HL-60 (cell line): ENCODE measurements around the gene CYTH1.

Experiments
- GABPA ChIP-seq: IDR thresholded peaks from 2 replicates; pipeline ENCODE4 v1.6.1; 2012; ENCODE audit warnings: low read depth
- POLR2AphosphoS5 ChIP-seq: IDR thresholded peaks from 2 replicates; pipeline ENCODE4 v1.6.1; 2012; ENCODE audit warnings: low read depth
- SPI1 ChIP-seq: IDR thresholded peaks from 2 replicates; pipeline ENCODE4 v1.6.1; 2012; ENCODE audit warnings: low read depth, mild to moderate bottlenecking, borderline replicate concordance
- TF ChIP-seq, protein P1 (sequence below): IDR thresholded peaks from one replicate; pipeline ENCODE4 v1.5.1; 2011; ENCODE audit warnings: low read length, control low read depth, inconsistent platforms; ENCODE audit not compliant: insufficient read depth
- TF ChIP-seq, protein P2 (sequence below): IDR thresholded peaks from 2 replicates; pipeline ENCODE4 v1.6.1; 2012; ENCODE audit warnings: low read depth; ENCODE audit not compliant: insufficient replicate concordance

DNA sequence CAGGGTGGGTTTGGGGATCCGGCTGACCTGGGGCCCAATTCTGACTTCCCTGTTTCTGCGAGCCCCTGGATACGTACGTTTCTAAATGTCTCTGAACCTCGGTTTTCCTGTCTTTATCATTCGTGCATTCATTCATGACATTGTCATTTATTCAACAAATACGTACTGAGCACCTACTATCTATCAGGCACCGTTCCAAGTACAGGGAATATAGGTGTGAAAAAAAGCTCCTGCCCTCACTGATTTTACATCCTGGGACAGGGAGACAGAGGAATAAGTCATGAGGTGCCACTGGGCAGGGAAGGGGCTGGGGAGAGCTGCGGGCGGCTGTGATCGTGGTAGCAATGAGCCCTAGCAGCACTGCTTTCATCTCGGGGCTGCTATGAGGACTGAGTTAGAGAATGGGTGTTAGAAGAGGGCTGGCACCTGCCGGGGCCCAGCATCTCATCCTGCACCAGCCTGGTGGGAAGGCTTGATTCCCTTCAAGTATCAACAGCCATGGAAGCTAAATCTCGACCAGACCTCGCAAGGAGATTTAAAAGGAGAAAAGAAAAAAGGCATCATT lies 116.6 kb downstream of the CYTH1 start:
- no peak for TF ChIP-seq POLR2AphosphoS5
- TF ChIP-seq, protein P1, sequence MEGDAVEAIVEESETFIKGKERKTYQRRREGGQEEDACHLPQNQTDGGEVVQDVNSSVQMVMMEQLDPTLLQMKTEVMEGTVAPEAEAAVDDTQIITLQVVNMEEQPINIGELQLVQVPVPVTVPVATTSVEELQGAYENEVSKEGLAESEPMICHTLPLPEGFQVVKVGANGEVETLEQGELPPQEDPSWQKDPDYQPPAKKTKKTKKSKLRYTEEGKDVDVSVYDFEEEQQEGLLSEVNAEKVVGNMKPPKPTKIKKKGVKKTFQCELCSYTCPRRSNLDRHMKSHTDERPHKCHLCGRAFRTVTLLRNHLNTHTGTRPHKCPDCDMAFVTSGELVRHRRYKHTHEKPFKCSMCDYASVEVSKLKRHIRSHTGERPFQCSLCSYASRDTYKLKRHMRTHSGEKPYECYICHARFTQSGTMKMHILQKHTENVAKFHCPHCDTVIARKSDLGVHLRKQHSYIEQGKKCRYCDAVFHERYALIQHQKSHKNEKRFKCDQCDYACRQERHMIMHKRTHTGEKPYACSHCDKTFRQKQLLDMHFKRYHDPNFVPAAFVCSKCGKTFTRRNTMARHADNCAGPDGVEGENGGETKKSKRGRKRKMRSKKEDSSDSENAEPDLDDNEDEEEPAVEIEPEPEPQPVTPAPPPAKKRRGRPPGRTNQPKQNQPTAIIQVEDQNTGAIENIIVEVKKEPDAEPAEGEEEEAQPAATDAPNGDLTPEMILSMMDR, result no peak
- TF ChIP-seq, protein P2, sequence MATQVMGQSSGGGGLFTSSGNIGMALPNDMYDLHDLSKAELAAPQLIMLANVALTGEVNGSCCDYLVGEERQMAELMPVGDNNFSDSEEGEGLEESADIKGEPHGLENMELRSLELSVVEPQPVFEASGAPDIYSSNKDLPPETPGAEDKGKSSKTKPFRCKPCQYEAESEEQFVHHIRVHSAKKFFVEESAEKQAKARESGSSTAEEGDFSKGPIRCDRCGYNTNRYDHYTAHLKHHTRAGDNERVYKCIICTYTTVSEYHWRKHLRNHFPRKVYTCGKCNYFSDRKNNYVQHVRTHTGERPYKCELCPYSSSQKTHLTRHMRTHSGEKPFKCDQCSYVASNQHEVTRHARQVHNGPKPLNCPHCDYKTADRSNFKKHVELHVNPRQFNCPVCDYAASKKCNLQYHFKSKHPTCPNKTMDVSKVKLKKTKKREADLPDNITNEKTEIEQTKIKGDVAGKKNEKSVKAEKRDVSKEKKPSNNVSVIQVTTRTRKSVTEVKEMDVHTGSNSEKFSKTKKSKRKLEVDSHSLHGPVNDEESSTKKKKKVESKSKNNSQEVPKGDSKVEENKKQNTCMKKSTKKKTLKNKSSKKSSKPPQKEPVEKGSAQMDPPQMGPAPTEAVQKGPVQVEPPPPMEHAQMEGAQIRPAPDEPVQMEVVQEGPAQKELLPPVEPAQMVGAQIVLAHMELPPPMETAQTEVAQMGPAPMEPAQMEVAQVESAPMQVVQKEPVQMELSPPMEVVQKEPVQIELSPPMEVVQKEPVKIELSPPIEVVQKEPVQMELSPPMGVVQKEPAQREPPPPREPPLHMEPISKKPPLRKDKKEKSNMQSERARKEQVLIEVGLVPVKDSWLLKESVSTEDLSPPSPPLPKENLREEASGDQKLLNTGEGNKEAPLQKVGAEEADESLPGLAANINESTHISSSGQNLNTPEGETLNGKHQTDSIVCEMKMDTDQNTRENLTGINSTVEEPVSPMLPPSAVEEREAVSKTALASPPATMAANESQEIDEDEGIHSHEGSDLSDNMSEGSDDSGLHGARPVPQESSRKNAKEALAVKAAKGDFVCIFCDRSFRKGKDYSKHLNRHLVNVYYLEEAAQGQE, result no peak
- no peak for TF ChIP-seq GABPA
- no peak for TF ChIP-seq SPI1
